DMS53 treated with DMSO at 0.1 percent for 48 hours (cell line): ENCODE data around the gene PTPN9.
"Not testable (repeated sequence)": the region's sequence is repeated elsewhere in the genome, so short reads cannot be mapped to it uniquely, and the experiment has no call there.

ENCODE experiments used
- DNase-seq: peaks from one replicate; lab custom pipeline; 2025; ENCODE audit not compliant: unreplicated experiment; lab: John Stamatoyannopoulos, UW

Gene PTPN9

GRCh38 chr15:75578948-75579920 lies at the start of gene PTPN9:
Gene PTPN9, minus strand, starts transcription at chr15:75579315. Its CDS starts 539 bp downstream, at chr15:75578776.
- peak; percentile 24 for DNase-seq

GRCh38 chr15:75625542-75626347 lies 46.6 kb upstream of the PTPN9 start, which contains the start of gene SNUPN:
Gene SNUPN, minus strand, starts transcription at chr15:75625725. Its CDS starts 4,674 bp downstream, at chr15:75621051.
- DNase-seq: peak; percentile 73

GRCh38 chr15:75622505-75622904 lies 43.4 kb upstream of the PTPN9 start:
- no peak for DNase-seq

GRCh38 chr15:75620841-75621391 lies 41.8 kb upstream of the PTPN9 start:
- DNase-seq: no peak

GRCh38 chr15:75620058-75620820 lies 41.1 kb upstream of the PTPN9 start:
- DNase-seq: no peak

GRCh38 chr15:75616766-75617165 lies 37.7 kb upstream of the PTPN9 start:
- DNase-seq: no peak

- no peak for DNase-seq
These were observed 27.9 kb upstream of the PTPN9 start for GRCh38 chr15:75606711-75607699.

GRCh38 chr15:75606026-75606425 lies 26.9 kb upstream of the PTPN9 start:
- DNase-seq: no peak

GRCh38 chr15:75599401-75599800 lies 20.3 kb upstream of the PTPN9 start:
- DNase-seq: no peak

GRCh38 chr15:75598361-75598760 lies 19.2 kb upstream of the PTPN9 start:
- no peak for DNase-seq

- DNase-seq: no peak
These were observed 18.7 kb upstream of the PTPN9 start for GRCh38 chr15:75597667-75598341.

- DNase-seq: no peak
These were observed 17.7 kb upstream of the PTPN9 start for GRCh38 chr15:75596703-75597345.

- no peak for DNase-seq
These were observed 15.2 kb upstream of the PTPN9 start for GRCh38 chr15:75594276-75594675.

GRCh38 chr15:75591655-75592364 lies 12.7 kb upstream of the PTPN9 start:
- DNase-seq: no peak

- DNase-seq: no peak
These were observed 11.1 kb upstream of the PTPN9 start for GRCh38 chr15:75590239-75590638.

GRCh38 chr15:75589071-75589470 lies 10.0 kb upstream of the PTPN9 start:
- no peak for DNase-seq

GRCh38 chr15:75586422-75586821 lies 7.3 kb upstream of the PTPN9 start:
- DNase-seq: not testable (repeated sequence)

- DNase-seq: no peak
These were observed 5.0 kb upstream of the PTPN9 start for GRCh38 chr15:75584121-75584520.
